ENCODE results near the gene ZFP36L2.

ZFP36L2 gene

DNA sequence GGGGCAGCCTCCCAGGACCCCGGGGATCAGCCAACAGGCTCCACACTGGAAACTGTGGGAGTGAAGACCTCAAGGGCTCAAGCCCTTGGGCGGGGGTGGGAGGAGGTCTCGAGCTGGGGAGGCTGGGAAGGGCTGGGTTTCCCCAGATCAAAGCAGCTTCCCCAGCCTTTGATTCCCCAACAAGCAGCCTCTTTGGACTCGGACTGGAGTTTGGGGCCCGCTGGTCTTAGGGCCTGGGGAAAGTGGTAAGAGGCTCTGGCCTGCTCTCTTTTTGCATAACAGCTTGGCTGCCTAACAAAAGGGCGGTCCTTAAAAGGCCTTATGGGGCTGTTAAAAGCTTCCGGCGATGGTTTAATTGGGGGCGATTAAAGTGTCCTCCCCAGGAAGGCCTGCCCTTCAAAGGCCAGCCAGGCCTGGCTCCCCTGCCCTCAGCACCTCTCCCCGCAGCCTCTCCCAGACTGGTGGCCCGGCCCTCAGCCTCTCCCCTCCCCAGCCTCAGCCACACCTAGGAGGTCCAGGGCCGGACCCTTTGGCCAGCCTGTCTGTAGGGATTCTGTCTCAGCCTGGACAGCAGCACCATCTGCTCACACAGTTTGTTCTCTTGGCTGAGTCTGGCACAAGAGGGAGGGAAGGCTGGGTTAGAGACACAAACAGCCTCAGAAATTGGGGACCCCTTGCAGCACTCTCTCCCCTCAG lies 39.6 kb downstream of the ZFP36L2 start:
- no peak for DNase-seq (ENCODE audit: low read depth)

DNA sequence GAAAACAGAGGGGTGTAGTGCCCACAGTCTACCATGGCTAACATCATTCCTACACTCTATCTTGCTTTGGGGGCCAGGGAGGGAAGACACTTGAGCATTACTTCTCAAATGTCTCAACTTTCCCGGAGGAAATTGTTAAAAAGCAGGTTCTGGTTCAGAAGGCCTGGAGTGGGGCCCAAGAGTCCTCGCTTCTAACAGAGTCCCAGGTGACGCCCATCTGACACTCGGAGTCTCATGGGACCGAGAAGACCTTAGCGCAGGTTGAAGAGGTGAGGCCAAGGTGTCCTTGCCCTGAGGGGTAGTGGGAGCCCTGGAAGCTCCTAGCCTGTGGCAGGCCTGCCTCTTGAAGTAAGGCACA lies 40.1 kb downstream of the ZFP36L2 start:
- DNase-seq (ENCODE audit: low read depth), result no peak

More for the DNA sequence above, 39.6 kb downstream of the ZFP36L2 start:
- TF ChIP-seq, protein P1, sequence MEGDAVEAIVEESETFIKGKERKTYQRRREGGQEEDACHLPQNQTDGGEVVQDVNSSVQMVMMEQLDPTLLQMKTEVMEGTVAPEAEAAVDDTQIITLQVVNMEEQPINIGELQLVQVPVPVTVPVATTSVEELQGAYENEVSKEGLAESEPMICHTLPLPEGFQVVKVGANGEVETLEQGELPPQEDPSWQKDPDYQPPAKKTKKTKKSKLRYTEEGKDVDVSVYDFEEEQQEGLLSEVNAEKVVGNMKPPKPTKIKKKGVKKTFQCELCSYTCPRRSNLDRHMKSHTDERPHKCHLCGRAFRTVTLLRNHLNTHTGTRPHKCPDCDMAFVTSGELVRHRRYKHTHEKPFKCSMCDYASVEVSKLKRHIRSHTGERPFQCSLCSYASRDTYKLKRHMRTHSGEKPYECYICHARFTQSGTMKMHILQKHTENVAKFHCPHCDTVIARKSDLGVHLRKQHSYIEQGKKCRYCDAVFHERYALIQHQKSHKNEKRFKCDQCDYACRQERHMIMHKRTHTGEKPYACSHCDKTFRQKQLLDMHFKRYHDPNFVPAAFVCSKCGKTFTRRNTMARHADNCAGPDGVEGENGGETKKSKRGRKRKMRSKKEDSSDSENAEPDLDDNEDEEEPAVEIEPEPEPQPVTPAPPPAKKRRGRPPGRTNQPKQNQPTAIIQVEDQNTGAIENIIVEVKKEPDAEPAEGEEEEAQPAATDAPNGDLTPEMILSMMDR (IDR thresholded peaks at IDR 0.05; ENCODE audit: control insufficient read depth, extremely low read depth, insufficient read depth), result no peak
- no peak overlapping the region for H3K4me3 ChIP-seq (ENCODE audit: low read depth, low read length)

DNA sequence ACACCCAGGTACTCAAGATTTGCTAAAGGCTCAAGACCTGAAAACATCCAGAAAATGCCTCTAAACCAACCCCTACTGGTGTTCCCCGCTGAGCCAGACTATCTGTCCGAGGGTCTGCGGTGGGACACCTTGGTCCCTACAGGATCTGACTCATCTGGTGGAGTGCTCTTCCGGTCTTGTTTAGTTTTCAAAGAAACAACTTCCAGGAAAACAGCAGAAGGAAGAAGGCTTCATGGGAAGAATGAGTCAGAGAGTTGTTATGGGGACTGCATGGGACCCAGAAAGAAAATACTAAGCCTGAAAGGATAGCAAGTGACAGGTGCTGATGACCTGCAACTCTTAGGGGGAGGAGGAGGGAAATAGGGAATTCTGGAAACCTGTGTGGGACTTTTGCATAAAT lies 41.3 kb downstream of the ZFP36L2 start:
- DNase-seq (ENCODE audit: low read depth), result no peak
- TF ChIP-seq, protein P1 (IDR thresholded peaks at IDR 0.05; ENCODE audit: control insufficient read depth, extremely low read depth, insufficient read depth), result no peak
- H3K4me3 ChIP-seq (ENCODE audit: low read depth, low read length), result no peak overlapping the region

More for the DNA sequence above, 40.1 kb downstream of the ZFP36L2 start:
- H3K4me3 ChIP-seq (ENCODE audit: low read depth, low read length), result no peak overlapping the region
- TF ChIP-seq, protein P1 (IDR thresholded peaks at IDR 0.05; ENCODE audit: control insufficient read depth, extremely low read depth, insufficient read depth), result no peak

DNA sequence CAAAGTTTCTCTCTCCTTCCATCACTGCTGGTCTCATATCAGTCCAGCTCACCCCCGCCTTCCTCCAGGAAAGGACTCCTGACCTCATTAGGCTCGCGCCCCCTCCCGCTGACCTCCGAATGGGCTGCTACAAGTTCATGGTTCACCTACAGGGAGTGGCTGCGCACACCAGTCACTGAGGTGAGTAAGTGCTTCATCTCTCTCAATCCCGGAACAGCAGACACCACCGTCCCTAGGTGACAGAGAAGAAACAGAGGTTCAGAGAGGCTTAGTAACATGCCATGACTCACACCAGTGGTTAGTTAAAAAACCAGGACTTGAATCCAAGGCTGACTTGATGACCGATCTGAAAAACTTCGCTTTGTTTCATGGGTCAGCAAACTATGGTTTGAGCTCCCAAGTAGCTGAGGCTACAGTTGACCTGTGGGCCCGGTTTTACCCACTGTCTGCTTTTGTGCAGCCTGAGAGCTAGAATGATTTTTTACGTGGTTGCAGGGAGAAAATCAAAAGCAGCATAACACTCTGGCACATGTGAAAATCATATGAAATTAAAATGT lies 42.0 kb downstream of the ZFP36L2 start:
- TF ChIP-seq, protein P1 (IDR thresholded peaks at IDR 0.05; ENCODE audit: control insufficient read depth, extremely low read depth, insufficient read depth), result no peak
- no peak overlapping the region for H3K4me3 ChIP-seq (ENCODE audit: low read depth, low read length)
- DNase-seq (ENCODE audit: low read depth), result no peak

- no peak overlapping the region for H3K4me3 ChIP-seq (ENCODE audit: low read depth, low read length)
- TF ChIP-seq, protein P1 (IDR thresholded peaks at IDR 0.05; ENCODE audit: control insufficient read depth, extremely low read depth, insufficient read depth), result no peak
- no peak for DNase-seq (ENCODE audit: low read depth)
These were observed 42.7 kb downstream of the ZFP36L2 start for GRCh38 chr2:43183743-43184142.

DNA sequence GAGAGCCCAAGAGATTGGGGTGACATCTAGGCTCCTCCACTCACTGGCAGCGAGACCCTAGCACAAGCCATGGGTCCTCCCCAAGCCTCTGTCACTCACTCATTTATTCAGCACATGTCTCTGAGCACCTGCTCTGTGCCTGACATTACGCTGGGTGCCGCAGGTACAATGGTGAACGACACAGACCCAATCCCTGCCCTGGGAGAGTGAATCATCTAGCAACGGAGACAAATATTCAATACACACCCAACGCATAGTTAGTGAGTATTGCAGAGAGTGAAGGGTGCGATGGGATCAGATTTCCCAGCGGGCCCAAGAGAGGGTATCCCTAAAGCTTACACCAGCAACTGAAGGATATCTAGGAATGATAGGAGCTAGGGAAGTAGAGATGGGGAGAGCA lies 45.5 kb downstream of the ZFP36L2 start:
- TF ChIP-seq, protein P1 (IDR thresholded peaks at IDR 0.05; ENCODE audit: control insufficient read depth, extremely low read depth, insufficient read depth), result no peak
- DNase-seq (ENCODE audit: low read depth), result no peak
- H3K4me3 ChIP-seq (ENCODE audit: low read depth, low read length), result no peak overlapping the region

DNA sequence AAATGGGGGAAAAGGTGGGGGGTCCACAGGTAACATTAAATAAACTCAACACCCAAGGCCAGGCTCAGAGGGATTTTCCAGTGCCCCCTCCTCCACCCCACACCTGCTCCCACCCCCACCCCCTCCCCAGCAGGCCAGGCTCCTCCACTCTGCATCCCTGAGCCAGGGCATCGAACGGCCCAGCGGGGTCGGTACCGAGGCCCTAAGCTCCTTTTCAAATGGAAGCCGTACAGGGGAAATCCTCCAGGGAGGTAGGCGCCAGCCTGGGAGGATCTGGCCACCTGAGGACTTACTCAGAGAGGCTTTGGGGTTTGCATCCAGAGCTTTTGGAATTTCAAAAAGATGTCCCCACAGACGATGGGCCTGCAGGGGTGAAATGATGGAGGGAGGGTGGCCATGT lies 46.5 kb downstream of the ZFP36L2 start:
- TF ChIP-seq, protein P1 (IDR thresholded peaks at IDR 0.05; ENCODE audit: control insufficient read depth, extremely low read depth, insufficient read depth), result no peak
- no peak for DNase-seq (ENCODE audit: low read depth)
- no peak overlapping the region for H3K4me3 ChIP-seq (ENCODE audit: low read depth, low read length)

All from LNCaP clone FGC (cell line).